SJCRH30 (cell line): ENCODE data around the gene THAP6. TPM values are rescaled to one million over a fixed set of nuclear protein-coding genes. Genes with fewer than 3 reads are reported as not detected.
A peak's percentile ranks its signal among the peaks of the same experiment; 100 is the strongest.
"Not testable (repeated sequence)": the region's sequence is repeated elsewhere in the genome, so short reads cannot be mapped to it uniquely, and the experiment has no call there.

Experiments used
- DNase-seq, 2 experiments: peaks; one replicate each; pipeline ENCODE4 v3.0.0-alpha.2; 2015 to 2020
- H3K27ac ChIP-seq: fragments of 250-450 bp; sonication (Bioruptor Pico); 2 replicates; pipeline ENCODE4 v1.5.1; 2020; ENCODE audit warnings: mild to moderate bottlenecking, moderate library complexity
- H3K27me3 ChIP-seq: fragments of 250-450 bp; sonication (Bioruptor Pico); 2 replicates; pipeline ENCODE4 v1.5.1; 2020; ENCODE audit warnings: mild to moderate bottlenecking, moderate library complexity
- H3K36me3 ChIP-seq: fragments of 250-450 bp; sonication (Bioruptor Pico); 2 replicates; pipeline ENCODE4 v1.5.1; 2020; ENCODE audit warnings: mild to moderate bottlenecking, moderate library complexity
- H3K4me1 ChIP-seq: fragments of 250-450 bp; sonication (Bioruptor Pico); 2 replicates; pipeline ENCODE4 v1.5.1; 2020; ENCODE audit warnings: mild to moderate bottlenecking, moderate library complexity
- H3K4me3 ChIP-seq: fragments of 250-450 bp; sonication (Bioruptor Pico); 2 replicates; pipeline ENCODE4 v1.5.1; 2020; ENCODE audit warnings: mild to moderate bottlenecking, moderate library complexity
- H3K9me3 ChIP-seq: fragments of 250-450 bp; sonication (Bioruptor Pico); replicated peaks from 2 replicates; pipeline ENCODE4 v1.5.1; 2020; ENCODE audit warnings: mild to moderate bottlenecking, moderate library complexity
- total RNA-seq: library from RNA; depleted of rRNA; stranded (reverse); fragments of >200 nt; shearing (Covaris generic); gene quantifications from 2 replicates; pipeline ENCODE4 v1.2.3, GENCODE V29; 2014

THAP6 gene
- total RNA-seq, 1 experiment from 2014 or later, result 22.1 TPM

DNA sequence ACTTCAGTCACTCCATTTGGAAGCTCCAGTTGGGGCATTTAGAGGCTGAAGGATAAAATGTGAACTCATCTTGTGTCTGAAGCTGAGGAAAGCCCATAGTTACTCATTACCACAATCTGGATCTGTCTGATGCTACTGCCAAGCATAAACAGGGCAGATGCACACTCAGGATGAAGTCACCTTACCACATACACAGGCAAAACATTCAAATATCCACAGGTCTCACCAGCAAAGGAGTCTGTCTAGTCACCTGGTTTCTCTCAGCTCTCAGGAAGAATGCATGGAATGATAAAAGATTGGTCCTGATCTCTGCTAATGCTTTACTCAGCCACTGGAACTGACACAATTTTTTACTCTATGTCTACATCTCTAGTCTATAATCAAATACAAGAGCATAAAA lies 28.6 kb downstream of the THAP6 start:
- Histone ChIP-seq H3K9me3 (no peaks in the 10 kb centered on the region), H3K36me3 (0 out of 2 replicates have a peak, but pooled peaks cover 2% of the 10 kb centered on the region), H3K27me3 (no peaks in the 10 kb centered on the region), H3K27ac (no peak overlapping the region), H3K4me1 (no peaks in the 10 kb centered on the region), H3K4me3 (no peak overlapping the region)
- no peak for DNase-seq

DNA sequence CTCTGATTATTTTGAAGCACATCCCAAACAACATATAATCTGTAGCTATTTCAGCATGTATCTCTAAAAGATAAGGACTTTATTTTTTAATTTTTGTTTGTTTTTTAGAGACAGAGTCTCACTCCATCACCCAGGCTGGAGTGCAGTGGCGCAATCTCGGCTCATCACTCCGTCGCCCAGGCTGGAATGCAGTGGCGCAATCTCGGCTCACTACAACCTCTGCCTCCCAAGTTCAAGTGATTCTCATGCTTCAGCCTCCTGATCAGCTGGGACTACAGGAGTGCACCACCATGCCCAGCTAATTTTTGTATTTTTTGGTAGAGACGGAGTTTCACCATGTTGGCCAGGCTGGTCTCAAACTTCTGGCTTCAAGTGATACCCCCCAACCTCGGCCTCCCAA lies 29.9 kb downstream of the THAP6 start:
- not testable (repeated sequence) for H3K36me3 ChIP-seq, H3K27ac ChIP-seq, H3K4me1 ChIP-seq, H3K9me3 ChIP-seq, DNase-seq, H3K4me3 ChIP-seq, H3K27me3 ChIP-seq

DNA sequence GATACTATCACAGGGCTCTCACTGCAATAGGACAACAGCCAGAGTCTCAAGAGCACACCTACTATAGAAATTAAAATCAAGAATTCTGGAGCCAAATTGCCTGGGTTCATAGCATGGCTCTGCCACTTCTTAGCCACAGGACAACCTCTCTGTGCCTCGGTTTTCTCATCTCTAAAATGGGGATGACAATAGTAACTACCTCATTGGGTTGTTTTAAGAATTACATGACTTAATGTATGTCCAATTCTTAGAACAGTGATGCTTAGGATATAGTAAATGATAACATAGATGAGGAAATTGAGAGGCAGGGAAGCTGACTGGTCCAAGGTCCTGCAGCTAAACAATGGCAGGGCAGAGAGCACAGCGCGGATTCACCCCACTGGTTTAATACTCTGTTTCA lies 30.6 kb downstream of the THAP6 start:
- no peak overlapping the region for H3K4me3 ChIP-seq
- H3K9me3 ChIP-seq, result no peaks in the 10 kb centered on the region
- no peak overlapping the region for H3K27ac ChIP-seq
- H3K4me1 ChIP-seq, result peaks cover 9% of the 10 kb centered on the region
- DNase-seq, result no peak
- 0 out of 2 replicates have a peak, but pooled peaks cover under 1% of the 10 kb centered on the region for H3K36me3 ChIP-seq
- no peaks in the 10 kb centered on the region for H3K27me3 ChIP-seq

DNA sequence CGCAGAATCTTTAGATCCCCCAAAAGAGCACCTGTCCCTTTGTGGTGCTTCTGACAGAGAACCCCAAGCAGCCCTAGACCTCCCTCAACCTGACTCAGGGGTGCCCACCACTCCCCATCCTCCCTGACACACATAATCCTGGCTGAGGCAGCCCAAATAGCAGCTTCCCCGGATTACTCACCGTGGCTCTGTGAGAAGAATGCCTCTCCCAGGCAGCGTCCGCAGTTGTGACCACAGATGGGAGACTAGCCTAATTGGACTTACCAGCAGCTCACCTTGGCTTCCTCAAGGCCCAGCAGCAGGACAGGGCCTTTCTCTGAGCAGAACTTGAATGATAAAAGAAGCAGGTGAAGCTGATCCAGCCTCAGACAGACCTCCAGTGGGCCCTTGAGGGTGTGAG lies 31.3 kb downstream of the THAP6 start:
- Histone ChIP-seq H3K4me1 (peaks cover 9% of the 10 kb centered on the region), H3K36me3 (no peaks in the 10 kb centered on the region), H3K4me3 (no peak overlapping the region), H3K9me3 (no peaks in the 10 kb centered on the region), H3K27ac (no peak overlapping the region), H3K27me3 (no peaks in the 10 kb centered on the region)
- DNase-seq, result no peak

DNA sequence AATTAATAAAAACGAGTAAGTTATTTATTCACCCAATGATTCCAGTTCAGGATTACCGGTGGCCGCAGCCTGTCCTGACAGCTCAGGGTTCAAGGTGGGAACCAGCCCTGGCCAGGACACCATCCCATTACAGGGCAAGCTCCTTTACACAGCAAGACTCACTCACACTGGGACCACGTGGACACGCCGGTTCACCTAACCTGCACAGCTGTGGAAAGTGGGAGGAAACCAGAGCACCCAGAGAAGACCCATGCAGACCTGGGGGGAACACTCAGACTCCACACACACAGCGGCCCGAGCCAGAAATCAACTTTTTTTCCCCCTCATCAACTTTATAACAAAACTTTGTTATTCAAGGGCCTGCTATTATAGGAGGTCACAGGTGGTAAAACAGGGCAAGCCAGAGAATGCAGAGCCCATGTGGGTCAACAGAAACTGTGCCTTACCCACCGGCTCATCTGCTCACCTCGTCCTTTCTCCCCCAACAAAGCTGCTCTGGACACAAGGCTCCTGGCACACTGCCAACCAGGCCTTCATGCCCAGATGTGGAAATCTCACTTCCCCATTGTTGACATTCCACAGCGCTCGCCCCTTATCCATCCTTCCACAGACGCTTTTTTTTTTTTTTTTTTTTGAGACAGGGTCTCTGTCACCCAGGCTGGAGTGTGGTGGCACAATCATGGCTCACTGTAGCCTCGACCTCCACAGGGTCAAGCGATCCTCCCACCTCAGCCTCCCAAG lies 33.5 kb downstream of the THAP6 start:
- Histone ChIP-seq H3K27me3 (no peaks in the 10 kb centered on the region), H3K4me1 (peaks cover 9% of the 10 kb centered on the region), H3K36me3 (no peaks in the 10 kb centered on the region), H3K4me3 (no peak overlapping the region), H3K9me3 (no peaks in the 10 kb centered on the region), H3K27ac (no peak overlapping the region)
- DNase-seq, result peak; percentile 81 to 90

DNA sequence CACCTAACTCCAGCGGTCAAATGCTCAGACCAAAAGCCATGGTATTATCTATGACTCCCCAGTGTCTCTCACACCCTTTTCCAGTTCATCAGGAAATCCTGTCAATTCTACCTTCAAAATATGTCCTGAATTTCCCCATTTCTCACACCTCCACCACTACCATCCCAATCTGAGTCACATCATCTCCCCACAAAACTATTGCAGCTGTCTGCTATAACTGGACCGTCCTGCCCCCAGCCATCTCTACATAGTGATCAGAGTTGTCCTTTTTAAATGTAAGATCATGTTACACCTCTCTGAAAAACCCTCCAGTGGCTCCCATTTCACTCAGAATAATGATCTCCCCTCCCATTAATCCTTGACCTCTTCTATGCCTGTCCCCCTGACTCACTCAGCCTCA lies 34.7 kb downstream of the THAP6 start:
- Histone ChIP-seq H3K9me3 (no peaks in the 10 kb centered on the region), H3K27ac (no peak overlapping the region), H3K4me3 (no peak overlapping the region), H3K36me3 (no peaks in the 10 kb centered on the region), H3K27me3 (no peaks in the 10 kb centered on the region), H3K4me1 (peaks cover 9% of the 10 kb centered on the region)
- DNase-seq, result peak; percentile 55 to 67

- H3K4me1 ChIP-seq, result peaks cover 11% of the 10 kb centered on the region
- no peak for DNase-seq
- H3K36me3 ChIP-seq, result no peaks in the 10 kb centered on the region
- H3K9me3 ChIP-seq, result no peaks in the 10 kb centered on the region
- H3K27ac ChIP-seq, result no peak overlapping the region
- H3K4me3 ChIP-seq, result no peak overlapping the region
- no peaks in the 10 kb centered on the region for H3K27me3 ChIP-seq
Observed at GRCh38 chr4:75552452-75552851, 38.2 kb downstream of the THAP6 start.

DNA sequence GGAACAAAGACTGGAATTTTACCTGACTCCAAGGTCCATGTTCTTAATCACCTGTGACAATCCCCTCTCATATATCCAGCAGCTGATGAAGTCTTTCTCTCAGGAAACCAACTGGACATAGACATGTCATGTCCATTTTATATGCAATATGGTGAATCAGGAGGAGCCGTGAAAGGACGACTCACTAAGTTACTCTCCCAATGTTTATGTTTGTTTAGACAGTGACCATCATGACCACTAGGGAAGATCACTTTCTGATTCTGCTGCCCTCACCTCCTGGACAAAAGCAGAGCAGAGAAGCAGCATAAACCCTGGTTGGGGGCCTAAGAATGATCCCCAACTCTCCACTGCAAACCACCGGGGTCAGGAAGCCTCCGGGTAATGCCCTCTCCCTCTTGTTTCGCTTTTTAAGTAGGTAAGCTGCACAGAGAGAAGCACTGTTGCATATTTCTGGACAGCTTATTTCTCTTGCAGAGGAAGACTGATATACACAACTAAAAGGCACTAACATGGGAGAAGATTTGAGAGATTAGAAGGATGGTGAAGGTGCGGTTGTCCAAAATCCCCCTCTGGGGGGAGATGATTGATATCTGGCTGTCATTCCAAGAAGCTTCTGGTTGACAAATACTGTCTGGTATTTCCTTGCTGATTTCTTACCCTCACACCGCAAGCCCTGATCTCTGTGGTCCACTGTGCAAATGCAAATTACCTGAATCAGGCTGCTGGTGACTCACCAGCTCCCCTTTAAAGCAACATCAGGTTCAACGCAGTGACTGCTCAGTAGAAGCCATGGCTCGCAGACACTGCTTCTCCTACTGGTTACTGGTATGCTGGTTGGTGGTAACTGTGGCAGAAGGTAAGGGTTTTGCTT lies 41.3 kb downstream of the THAP6 start, which contains the start of gene ODAPH:
Gene ODAPH (plus strand): TSS at position 773 of the 871 bp plus-strand sequence. CDS start 17 bp downstream, at position 790.
- H3K4me3 ChIP-seq, result no peak within 1 kb of the TSS

GRCh38 chr4:75557696-75558095 lies 43.4 kb downstream of the THAP6 start:
- Histone ChIP-seq H3K27me3 (no peaks in the 10 kb centered on the region), H3K9me3 (no peaks in the 10 kb centered on the region)
- no peak for DNase-seq

More for the DNA sequence above, 41.3 kb downstream of the THAP6 start, which contains the start of gene ODAPH:
- peaks cover 6% of the 10 kb centered on the region for H3K4me1 ChIP-seq
- H3K27me3 ChIP-seq, result no peaks in the 10 kb centered on the region
- H3K27ac ChIP-seq, result no peak within 1 kb of the TSS
- DNase-seq, result peak in 1 of 2 experiments; percentile 22
- no peaks in the 10 kb centered on the region for H3K36me3 ChIP-seq
- no peaks in the 10 kb centered on the region for H3K9me3 ChIP-seq

DNA sequence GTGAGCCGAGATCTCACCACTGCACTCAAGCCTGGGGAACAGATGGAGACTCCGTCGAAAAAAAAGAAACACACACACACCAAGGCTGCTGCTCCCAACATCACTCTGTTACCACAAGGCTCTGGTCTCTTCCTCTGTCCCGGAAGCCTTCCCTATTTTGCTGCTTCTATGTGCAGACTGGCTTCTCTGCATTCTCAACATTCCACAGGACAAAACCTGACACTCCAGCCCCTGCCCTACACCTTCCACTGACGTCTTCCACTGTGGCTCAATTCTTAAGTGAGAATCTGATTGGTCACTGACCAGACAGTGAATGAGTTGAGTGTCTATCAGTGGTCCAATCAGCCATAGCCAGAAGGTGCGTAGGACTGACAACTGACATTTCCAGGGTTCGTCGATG lies 47.5 kb downstream of the THAP6 start:
- no peak overlapping the region for H3K4me3 ChIP-seq
- no peak overlapping the region for H3K27ac ChIP-seq
- H3K4me1 ChIP-seq, result peaks cover 3% of the 10 kb centered on the region; the same call in 1 of the 2 replicates
- H3K27me3 ChIP-seq, result no peaks in the 10 kb centered on the region
- H3K36me3 ChIP-seq, result no peaks in the 10 kb centered on the region
- H3K9me3 ChIP-seq, result no peaks in the 10 kb centered on the region
- peak; percentile 27 for DNase-seq

More at GRCh38 chr4:75557696-75558095, 43.4 kb downstream of the THAP6 start:
- Histone ChIP-seq H3K36me3 (no peaks in the 10 kb centered on the region), H3K27ac (no peak overlapping the region), H3K4me3 (no peak overlapping the region), H3K4me1 (peaks cover 6% of the 10 kb centered on the region)

- no peaks in the 10 kb centered on the region for H3K36me3 ChIP-seq
- H3K9me3 ChIP-seq, result no peaks in the 10 kb centered on the region
- peaks cover 3% of the 10 kb centered on the region; the same call in 1 of the 2 replicates for H3K4me1 ChIP-seq
- DNase-seq, result no peak
- H3K4me3 ChIP-seq, result no peak overlapping the region
- no peaks in the 10 kb centered on the region for H3K27me3 ChIP-seq
- no peak overlapping the region for H3K27ac ChIP-seq
Observed at GRCh38 chr4:75564023-75564422, 49.8 kb downstream of the THAP6 start.

DNA sequence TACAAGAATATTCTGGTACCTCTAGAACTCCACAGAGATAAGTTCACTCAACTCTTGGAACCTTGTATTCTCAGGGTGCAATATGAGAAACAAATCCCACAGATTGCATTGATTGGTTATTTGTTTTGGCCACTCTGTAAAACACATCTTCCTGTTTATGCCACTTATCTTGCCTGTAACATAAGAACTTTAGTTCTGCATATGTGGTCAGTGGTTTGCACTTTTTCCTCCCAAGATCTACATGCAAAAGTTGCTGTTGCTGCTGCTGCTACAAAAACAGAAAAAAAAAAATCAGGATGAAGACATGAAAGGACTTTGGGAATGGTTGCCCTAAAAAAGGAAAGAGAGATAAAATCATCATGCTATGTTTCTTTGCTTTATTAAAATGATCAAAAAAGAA lies 51.2 kb downstream of the THAP6 start:
- DNase-seq, result no peak
- H3K4me1 ChIP-seq, result peaks cover under 1% of the 10 kb centered on the region; the same call in 1 of the 2 replicates

GRCh38 chr4:75566911-75567310 lies 52.6 kb downstream of the THAP6 start:
- Histone ChIP-seq H3K4me1 (no peaks in the 10 kb centered on the region), H3K9me3 (no peaks in the 10 kb centered on the region), H3K27me3 (no peaks in the 10 kb centered on the region), H3K4me3 (no peak overlapping the region), H3K36me3 (no peaks in the 10 kb centered on the region), H3K27ac (no peak overlapping the region)
- DNase-seq, result no peak

More for the DNA sequence above, 51.2 kb downstream of the THAP6 start:
- no peak overlapping the region for H3K27ac ChIP-seq
- H3K4me3 ChIP-seq, result no peak overlapping the region
- H3K27me3 ChIP-seq, result no peaks in the 10 kb centered on the region
- H3K36me3 ChIP-seq, result no peaks in the 10 kb centered on the region
- H3K9me3 ChIP-seq, result no peaks in the 10 kb centered on the region

DNA sequence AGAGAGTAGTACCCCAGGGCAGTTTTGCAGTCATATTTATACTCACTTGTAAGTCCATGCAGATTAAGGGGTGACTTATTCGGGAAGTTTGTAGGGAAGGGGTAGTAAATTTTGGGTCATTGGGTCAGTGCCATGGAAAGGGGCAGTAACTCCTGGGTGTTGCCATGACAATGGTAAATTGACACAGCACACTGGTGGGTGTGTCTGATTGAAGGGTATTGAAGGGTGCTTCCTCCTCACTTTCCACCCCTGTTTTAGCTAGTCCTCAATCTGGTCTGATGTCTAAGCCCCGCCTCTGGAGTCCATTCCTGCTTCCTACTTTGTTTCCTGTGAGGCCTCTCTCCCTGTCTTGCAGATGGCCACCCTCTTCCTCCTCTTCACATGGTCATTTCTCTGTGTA lies 53.5 kb downstream of the THAP6 start:
- H3K4me3 ChIP-seq, result no peak overlapping the region
- H3K4me1 ChIP-seq, result no peaks in the 10 kb centered on the region
- H3K36me3 ChIP-seq, result no peaks in the 10 kb centered on the region
- no peak for DNase-seq
- H3K9me3 ChIP-seq, result no peaks in the 10 kb centered on the region
- no peak overlapping the region for H3K27ac ChIP-seq
- H3K27me3 ChIP-seq, result no peaks in the 10 kb centered on the region
